H9 (cell line): ENCODE measurements around the gene PLA2G2F. TPM values are rescaled to one million over a fixed set of nuclear protein-coding genes. Genes with fewer than 3 reads are reported as not detected.

Source experiments
- DNase-seq: peaks from one replicate; pipeline ENCODE4 v3.0.0-alpha.2; 2017
- H2AFZ ChIP-seq: one replicate; pipeline ENCODE4 v1.6.1; 2013; ENCODE audit warnings: mild to moderate bottlenecking, low read length, control low read depth, moderate library complexity
- H2AK5ac ChIP-seq: 2 replicates; pipeline ENCODE4 v1.6.1; 2013; ENCODE audit warnings: low read length, control low read depth, mixed read lengths; ENCODE audit not compliant: insufficient read length
- H2BK120ac ChIP-seq: one replicate; pipeline ENCODE4 v1.6.1; 2013; ENCODE audit warnings: low read depth, mild to moderate bottlenecking, low read length, control low read depth, inconsistent platforms; ENCODE audit not compliant: poor library complexity, severe bottlenecking
- H2BK12ac ChIP-seq: 2 replicates; pipeline ENCODE4 v1.6.1; 2013; ENCODE audit warnings: low read length, control low read depth, mixed read lengths, low read depth; ENCODE audit not compliant: insufficient read length
- H2BK15ac ChIP-seq: 2 replicates; pipeline ENCODE4 v1.6.1; 2013; ENCODE audit warnings: low read depth, low read length, control low read depth
- H2BK20ac ChIP-seq: one replicate; pipeline ENCODE4 v1.6.1; 2013; ENCODE audit warnings: low read depth, mild to moderate bottlenecking, low read length, control low read depth, inconsistent platforms; ENCODE audit not compliant: poor library complexity, severe bottlenecking
- H2BK5ac ChIP-seq: 2 replicates; pipeline ENCODE4 v1.6.1; 2013; ENCODE audit warnings: low read length, control low read depth, mixed read lengths; ENCODE audit not compliant: insufficient read length
- H3K14ac ChIP-seq: 2 replicates; pipeline ENCODE4 v1.6.1; 2013; ENCODE audit warnings: low read length, control low read depth; ENCODE audit not compliant: insufficient read depth
- H3K18ac ChIP-seq: 2 replicates; pipeline ENCODE4 v1.6.1; 2013; ENCODE audit warnings: low read depth, mild to moderate bottlenecking, mixed read lengths, low read length, control low read depth; ENCODE audit not compliant: insufficient read length
- H3K23ac ChIP-seq: 2 replicates; pipeline ENCODE4 v1.6.1; 2013; ENCODE audit warnings: low read length, control low read depth, mixed read lengths, low read depth; ENCODE audit not compliant: insufficient read length
- H3K23me2 ChIP-seq: 2 replicates; pipeline ENCODE4 v1.6.1; 2013; ENCODE audit warnings: low read depth, mild to moderate bottlenecking, mixed read lengths, low read length, control low read depth; ENCODE audit not compliant: insufficient read length, poor library complexity, severe bottlenecking
- H3K27ac ChIP-seq: 2 replicates; pipeline ENCODE4 v1.5.1; 2013; ENCODE audit warnings: low read length, control low read depth, mixed read lengths, low read depth; ENCODE audit not compliant: insufficient read length
- H3K27me3 ChIP-seq: 2 replicates; pipeline ENCODE4 v1.6.1; 2013; ENCODE audit warnings: low read length, control low read depth, inconsistent platforms; ENCODE audit not compliant: insufficient read depth
- H3K4ac ChIP-seq: 2 replicates; pipeline ENCODE4 v1.6.1; 2013; ENCODE audit warnings: low read depth, mild to moderate bottlenecking, control low read depth, inconsistent platforms, low read length, moderate library complexity
- H3K4me1 ChIP-seq: 2 replicates; pipeline ENCODE4 v1.6.1; 2013; ENCODE audit warnings: low read length, control low read depth, inconsistent platforms; ENCODE audit not compliant: insufficient read depth
- H3K4me2 ChIP-seq: 2 replicates; pipeline ENCODE4 v1.6.1; 2013; ENCODE audit warnings: low read length, control low read depth, mixed read lengths; ENCODE audit not compliant: insufficient read length, insufficient read depth
- H3K56ac ChIP-seq: 2 replicates; pipeline ENCODE4 v1.6.1; 2013; ENCODE audit warnings: low read depth, mild to moderate bottlenecking, mixed read lengths, low read length, control low read depth; ENCODE audit not compliant: insufficient read length
- H3K79me1 ChIP-seq: 2 replicates; pipeline ENCODE4 v1.6.1; 2013; ENCODE audit warnings: low read depth, mild to moderate bottlenecking, moderate library complexity, low read length, control low read depth, inconsistent platforms; ENCODE audit not compliant: insufficient read depth, poor library complexity, severe bottlenecking
- H3K79me2 ChIP-seq: 2 replicates; pipeline ENCODE4 v1.6.1; 2013; ENCODE audit warnings: low read length, control low read depth, inconsistent platforms; ENCODE audit not compliant: insufficient read depth
- H3K9ac ChIP-seq: 2 replicates; pipeline ENCODE4 v1.6.1; 2013; ENCODE audit warnings: low read length, control low read depth, mixed read lengths; ENCODE audit not compliant: insufficient read length; ENCODE audit errors: extremely low read depth
- H3K9me3 ChIP-seq: one replicate; pipeline ENCODE4 v1.6.1; 2013; ENCODE audit warnings: low read depth, low read length, inconsistent platforms; ENCODE audit not compliant: control insufficient read depth
- H3T11ph ChIP-seq: one replicate; pipeline ENCODE4 v1.6.1; 2013; ENCODE audit warnings: mild to moderate bottlenecking, low read length, control low read depth, inconsistent platforms
- H4K20me1 ChIP-seq: one replicate; pipeline ENCODE4 v1.6.1; 2013; ENCODE audit not compliant: control insufficient read depth, insufficient read length, insufficient read depth
- H4K5ac ChIP-seq: 2 replicates; pipeline ENCODE4 v1.6.1; 2013; ENCODE audit warnings: low read depth, mild to moderate bottlenecking, mixed read lengths, low read length, control low read depth; ENCODE audit not compliant: insufficient read length
- H4K8ac ChIP-seq: replicated peaks from 2 replicates; pipeline ENCODE4 v1.6.1; 2013; ENCODE audit warnings: low read length, control low read depth, mixed read lengths, low read depth; ENCODE audit not compliant: insufficient read length
- H4K91ac ChIP-seq: 2 replicates; pipeline ENCODE4 v1.6.1; 2013; ENCODE audit warnings: low read depth, mild to moderate bottlenecking, moderate library complexity, mixed read lengths, low read length, control low read depth; ENCODE audit not compliant: insufficient read length
- H3K27ac Mint-ChIP-seq, 3 experiments: 2 replicates in 2 of 3; 3 replicates in 1 of 3; pipeline ENCODE4 v1.8.0; 2020 to 2021; ENCODE audit warnings: mixed read lengths in 3 of 3, mild to moderate bottlenecking in 1 of 3, moderate library complexity in 1 of 3
- H3K27me3 Mint-ChIP-seq: 2 replicates; pipeline ENCODE4 v1.8.0; 2021; ENCODE audit warnings: low read depth, mild to moderate bottlenecking, moderate library complexity, mixed read lengths
- H3K36me3 Mint-ChIP-seq, 3 experiments: 2 replicates in 2 of 3; 3 replicates in 1 of 3; pipeline ENCODE4 v1.8.0; 2020 to 2021; ENCODE audit warnings: low read depth in 3 of 3, mixed read lengths in 3 of 3; ENCODE audit not compliant: insufficient read depth in 1 of 3
- H3K4me1 Mint-ChIP-seq, 2 experiments: 2 replicates each; pipeline ENCODE4 v1.8.0; 2020; ENCODE audit warnings: mixed read lengths in 2 of 2
- H3K4me3 Mint-ChIP-seq, 2 experiments: 2 replicates in 1 of 2; 3 replicates in 1 of 2; pipeline ENCODE4 v1.8.0; 2020 to 2021; ENCODE audit warnings: mild to moderate bottlenecking in 2 of 2, mixed read lengths in 2 of 2, moderate library complexity in 1 of 2
- H3K9me3 Mint-ChIP-seq, 2 experiments: 2 replicates in 1 of 2; 3 replicates in 1 of 2; pipeline ENCODE4 v1.8.0; 2020; ENCODE audit warnings: mild to moderate bottlenecking in 2 of 2, mixed read lengths in 2 of 2, moderate library complexity in 1 of 2
- CTCF ChIP-seq: fragments of 200-600 bp; sonication (generic); conservative IDR thresholded peaks from 3 replicates; pipeline ENCODE4 v1.8.0; 2021; ENCODE audit warnings: antibody characterized with exemption, mild to moderate bottlenecking
- WGBS: extraction: QIAGEN DNeasy Blood & Tissue Kit; methylation state at CpG from one replicate; pipeline ENCODE4 v1.1.7; 2013; ENCODE audit warnings: missing lambda C conversion rate, low lambda C conversion rate, mixed read lengths; ENCODE audit not compliant: insufficient read length; ENCODE audit errors: extremely low coverage; 5-methylcytosine and 5-hydroxymethylcytosine counted together
- long read RNA-seq: library from polyadenylated mRNA; unstranded; transcript quantifications from one replicate; pipeline ENCODE4 v2.0.0, GENCODE V29; 2020
- total RNA-seq: library from RNA; stranded (reverse); gene quantifications from 2 replicates; pipeline ENCODE4 v1.2.1, GENCODE V29; 2021

PLA2G2F gene
- total RNA-seq = not detected in 2 replicates
- long read RNA-seq = 0 reads

- no peak for TF ChIP-seq CTCF
- no peaks in the 10 kb centered on the region for H3K36me3 Mint-ChIP-seq
- Histone ChIP-seq H3K23ac (no peak within 1 kb of the TSS), H3K23me2 (no peaks in the 10 kb centered on the region), H3K9ac (no peak within 1 kb of the TSS), H3K18ac (no peak within 1 kb of the TSS), H3K4ac (no peak within 1 kb of the TSS), H3K14ac (no peak within 1 kb of the TSS; the same call in 1 of the 2 replicates), H2BK15ac (no peak within 1 kb of the TSS), H2AFZ (no peak within 1 kb of the TSS), H2BK12ac (no peak within 1 kb of the TSS), H3K79me1 (no peaks in the 10 kb centered on the region), H3K27ac (no peak within 1 kb of the TSS), H2AK5ac (no peak within 1 kb of the TSS), H3K4me2 (no peak within 1 kb of the TSS), H3K56ac (no peak within 1 kb of the TSS), H3K79me2 (no peaks in the 10 kb centered on the region), H3K27me3 (no peaks in the 10 kb centered on the region), H4K20me1 (no peaks in the 10 kb centered on the region), H2BK120ac (no peak within 1 kb of the TSS), H3K4me1 (no peaks in the 10 kb centered on the region), H3K9me3 (no peaks in the 10 kb centered on the region), H2BK20ac (no peak within 1 kb of the TSS), H4K91ac (no peak within 1 kb of the TSS), H4K5ac (no peak within 1 kb of the TSS), H2BK5ac (no peak within 1 kb of the TSS), H4K8ac (no peak within 1 kb of the TSS), H3T11ph (no peak within 1 kb of the TSS)
- peaks cover 3% of the 10 kb centered on the region for H3K27me3 Mint-ChIP-seq
- H3K4me1 Mint-ChIP-seq = peaks cover 0 to 6% of the 10 kb centered on the region in 2 experiments; a peak in 1 of 4 replicates
- no peak for DNase-seq
- H3K27ac Mint-ChIP-seq = no peak within 1 kb of the TSS
- no peaks in the 10 kb centered on the region; a peak in 1 of 5 replicates for H3K9me3 Mint-ChIP-seq
- WGBS = no CpG with 5 or more reads among the region's 9 CpGs
- no peak within 1 kb of the TSS for H3K4me3 Mint-ChIP-seq
Observed at GRCh38 chr1:20138961-20139550, at the start of gene PLA2G2F. TSS of gene PLA2G2F (plus strand) at chr1:20139323. CDS start at chr1:20139428, 105 bp downstream.
